SU-DHL-6 (cell line): Measurements from ENCODE around the gene NTRK3.

ENCODE experiments used
- H2AFZ ChIP-seq: fragments of 200-600 bp; sonication (generic); 2 replicates; pipeline ENCODE4 v1.6.1; 2014; ENCODE audit warnings: low read depth, mild to moderate bottlenecking, moderate library complexity, mixed read lengths, antibody characterized with exemption, low read length; ENCODE audit not compliant: severe bottlenecking
- H3F3A ChIP-seq: fragments of 200-600 bp; shearing (Covaris generic); 2 replicates; pipeline ENCODE4 v1.6.0; 2016; ENCODE audit warnings: antibody characterized with exemption, mild to moderate bottlenecking; ENCODE audit not compliant: insufficient read depth
- H3K27ac ChIP-seq: fragments of 200-600 bp; sonication (generic); 2 replicates; pipeline ENCODE4 v1.5.1; 2016; ENCODE audit warnings: low read depth, mild to moderate bottlenecking, low read length, moderate library complexity, mixed read lengths
- H3K27me3 ChIP-seq: fragments of 200-600 bp; sonication (generic), shearing (Covaris generic); 2 replicates; pipeline ENCODE4 v1.6.0; 2014; ENCODE audit warnings: mild to moderate bottlenecking, low read length
- H3K36me3 ChIP-seq: fragments of 200-600 bp; sonication (generic); 2 replicates; pipeline ENCODE4 v1.6.1; 2014; ENCODE audit warnings: mild to moderate bottlenecking, low read length, mixed read lengths
- H3K4me2 ChIP-seq: fragments of 300-600, 200-600 bp; shearing (Covaris generic), sonication (generic); 2 replicates; pipeline ENCODE4 v1.6.0; 2014; ENCODE audit warnings: low read length, low read depth, mild to moderate bottlenecking; ENCODE audit not compliant: poor library complexity, severe bottlenecking
- H3K4me3 ChIP-seq: fragments of 200-600 bp; sonication (generic); 2 replicates; pipeline ENCODE4 v1.5.1; 2014; ENCODE audit warnings: antibody characterized with exemption, low read length, mild to moderate bottlenecking, mixed read lengths; ENCODE audit not compliant: insufficient read depth, poor library complexity, severe bottlenecking
- H3K79me2 ChIP-seq: fragments of 200-600 bp; sonication (generic); 2 replicates; pipeline ENCODE4 v1.6.1; 2014; ENCODE audit warnings: mild to moderate bottlenecking, low read length, moderate library complexity; ENCODE audit not compliant: insufficient read depth
- H3K9ac ChIP-seq: fragments of 200-600 bp; sonication (generic); 2 replicates; pipeline ENCODE4 v1.7.0; 2014; ENCODE audit warnings: mild to moderate bottlenecking, low read length
- H3K9me2 ChIP-seq: fragments of 200-600 bp; sonication (generic); replicated peaks from 2 replicates; pipeline ENCODE4 v1.6.1; 2014; ENCODE audit warnings: low read length; ENCODE audit not compliant: insufficient read depth
- H3K9me3 ChIP-seq: fragments of 200-600 bp; sonication (generic); 2 replicates; pipeline ENCODE4 v1.6.1; 2014; ENCODE audit warnings: low read length, mixed read lengths; ENCODE audit not compliant: insufficient read depth
- H4K20me1 ChIP-seq: fragments of 200-600 bp; sonication (generic); 2 replicates; pipeline ENCODE4 v1.6.1; 2014; ENCODE audit warnings: low read depth, mild to moderate bottlenecking, antibody characterized with exemption, low read length, moderate library complexity, mixed read lengths
- EZH2phosphoT487 ChIP-seq: fragments of 200-600 bp; sonication (generic), shearing (Covaris generic); conservative IDR thresholded peaks from 2 replicates; pipeline ENCODE4 v1.6.1; 2018; ENCODE audit warnings: mild to moderate bottlenecking, antibody characterized with exemption, low read length, moderate library complexity, mixed read lengths
- TF ChIP-seq, protein P1 (sequence below): fragments of 200-600 bp; sonication (generic); IDR thresholded peaks from one replicate; pipeline ENCODE4 v1.5.1; 2017; ENCODE audit warnings: antibody characterized with exemption, mild to moderate bottlenecking, low read length, moderate library complexity; ENCODE audit not compliant: insufficient read depth, poor library complexity, severe bottlenecking

Gene NTRK3

DNA sequence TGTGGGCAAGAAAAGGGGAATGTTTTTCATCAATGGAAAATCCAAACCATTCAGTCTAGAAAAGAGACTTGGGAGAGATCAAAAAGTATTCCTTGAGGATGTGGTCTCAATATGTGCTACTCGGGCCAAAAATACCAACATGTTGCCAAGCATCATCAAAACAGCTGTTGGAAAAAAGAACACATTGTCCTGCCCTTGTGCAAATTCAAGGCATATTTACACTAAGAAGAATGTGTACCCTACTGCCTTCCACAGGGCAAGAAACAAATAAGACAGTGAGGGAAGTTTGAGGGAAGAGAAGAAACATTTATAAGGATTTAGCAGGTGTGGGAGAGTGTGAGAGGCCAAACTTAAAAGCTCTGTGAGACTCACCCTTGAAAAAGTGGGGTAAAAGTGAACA, 252.1 kb downstream of the NTRK3 start:
- Histone ChIP-seq H3K4me2 (no peak overlapping the region), H3K9me3 (no peaks in the 10 kb centered on the region), H3F3A (no peaks in the 10 kb centered on the region), H3K9me2 (no peaks in the 10 kb centered on the region), H3K27ac (no peak overlapping the region), H3K36me3 (no peaks in the 10 kb centered on the region), H2AFZ (no peak overlapping the region), H3K79me2 (no peaks in the 10 kb centered on the region), H3K27me3 (no peaks in the 10 kb centered on the region), H3K9ac (no peak overlapping the region), H3K4me3 (no peak overlapping the region), H4K20me1 (no peaks in the 10 kb centered on the region)
- TF ChIP-seq, protein P1, sequence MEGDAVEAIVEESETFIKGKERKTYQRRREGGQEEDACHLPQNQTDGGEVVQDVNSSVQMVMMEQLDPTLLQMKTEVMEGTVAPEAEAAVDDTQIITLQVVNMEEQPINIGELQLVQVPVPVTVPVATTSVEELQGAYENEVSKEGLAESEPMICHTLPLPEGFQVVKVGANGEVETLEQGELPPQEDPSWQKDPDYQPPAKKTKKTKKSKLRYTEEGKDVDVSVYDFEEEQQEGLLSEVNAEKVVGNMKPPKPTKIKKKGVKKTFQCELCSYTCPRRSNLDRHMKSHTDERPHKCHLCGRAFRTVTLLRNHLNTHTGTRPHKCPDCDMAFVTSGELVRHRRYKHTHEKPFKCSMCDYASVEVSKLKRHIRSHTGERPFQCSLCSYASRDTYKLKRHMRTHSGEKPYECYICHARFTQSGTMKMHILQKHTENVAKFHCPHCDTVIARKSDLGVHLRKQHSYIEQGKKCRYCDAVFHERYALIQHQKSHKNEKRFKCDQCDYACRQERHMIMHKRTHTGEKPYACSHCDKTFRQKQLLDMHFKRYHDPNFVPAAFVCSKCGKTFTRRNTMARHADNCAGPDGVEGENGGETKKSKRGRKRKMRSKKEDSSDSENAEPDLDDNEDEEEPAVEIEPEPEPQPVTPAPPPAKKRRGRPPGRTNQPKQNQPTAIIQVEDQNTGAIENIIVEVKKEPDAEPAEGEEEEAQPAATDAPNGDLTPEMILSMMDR: no peak
- no peak for TF ChIP-seq EZH2phosphoT487

DNA sequence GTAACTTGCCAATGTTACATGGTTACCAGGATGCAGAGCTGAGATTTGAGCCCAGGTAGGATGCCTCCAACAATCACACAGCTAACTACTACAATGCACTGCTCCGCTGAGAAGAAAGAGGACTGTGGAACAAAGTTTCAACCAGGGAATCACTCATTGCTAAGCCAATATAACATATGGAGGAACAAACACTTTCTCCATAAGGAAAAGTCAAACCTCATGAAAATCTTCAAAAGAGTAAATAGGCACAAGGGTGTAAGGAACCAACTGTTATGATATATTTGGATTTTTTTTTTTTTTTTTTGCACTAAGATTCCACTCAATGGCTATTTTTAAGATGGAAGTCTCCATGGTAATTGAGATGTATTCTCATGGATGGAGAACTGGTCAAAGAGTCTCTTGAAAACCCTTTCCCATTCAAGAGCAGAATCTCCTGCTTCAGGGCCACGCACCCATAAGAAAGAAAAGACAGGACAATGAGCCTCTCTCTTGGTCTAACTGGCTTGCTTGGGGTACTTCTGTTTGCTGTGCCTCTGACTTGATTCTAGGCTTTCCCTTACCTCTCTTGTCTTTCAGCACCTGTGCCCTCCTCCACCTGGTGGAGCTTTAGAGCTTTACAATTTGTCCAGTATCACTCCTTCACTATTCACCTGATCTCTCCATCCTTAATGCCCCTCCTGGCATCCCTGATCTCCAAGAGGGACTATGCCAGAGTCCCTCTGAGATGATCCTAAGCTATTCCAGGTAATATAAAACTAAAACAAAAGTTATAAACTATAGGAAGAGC, 252.8 kb downstream of the NTRK3 start:
- no peaks in the 10 kb centered on the region for H3K27me3 ChIP-seq
- no peak overlapping the region for H3K9ac ChIP-seq
- no peak overlapping the region for H2AFZ ChIP-seq
- H3K4me3 ChIP-seq: no peak overlapping the region
- no peaks in the 10 kb centered on the region for H4K20me1 ChIP-seq
- H3F3A ChIP-seq: no peaks in the 10 kb centered on the region
- no peak overlapping the region for H3K4me2 ChIP-seq
- TF ChIP-seq, protein P1: no peak
- TF ChIP-seq EZH2phosphoT487: no peak
- H3K79me2 ChIP-seq: no peaks in the 10 kb centered on the region
- H3K36me3 ChIP-seq: no peaks in the 10 kb centered on the region
- H3K9me2 ChIP-seq: no peaks in the 10 kb centered on the region
- H3K9me3 ChIP-seq: no peaks in the 10 kb centered on the region
- H3K27ac ChIP-seq: no peak overlapping the region

DNA sequence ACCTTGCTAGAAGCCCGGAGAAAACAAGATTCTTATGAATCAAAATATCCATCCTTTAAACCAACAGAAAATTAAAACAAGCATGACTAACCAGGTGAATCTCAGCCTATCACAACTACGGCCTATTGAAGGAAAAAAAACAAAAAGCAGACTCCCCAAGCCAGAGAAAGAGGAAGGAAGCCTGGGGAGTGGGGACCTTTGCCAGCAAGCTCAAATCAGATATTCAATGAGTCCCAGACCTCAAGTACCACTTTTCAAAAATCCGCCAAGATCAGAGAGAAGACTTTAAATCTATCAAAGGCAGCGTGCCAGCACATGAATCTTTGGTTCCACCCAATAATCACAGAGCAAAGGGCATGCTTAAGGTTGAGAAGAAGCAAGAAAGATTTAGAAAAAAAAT, 253.8 kb downstream of the NTRK3 start:
- Histone ChIP-seq H3K9me2 (no peaks in the 10 kb centered on the region), H3K36me3 (no peaks in the 10 kb centered on the region), H3K27ac (no peak overlapping the region), H3K79me2 (no peaks in the 10 kb centered on the region), H3F3A (no peaks in the 10 kb centered on the region), H3K4me2 (no peak overlapping the region), H3K9ac (no peak overlapping the region), H3K27me3 (no peaks in the 10 kb centered on the region), H3K9me3 (no peaks in the 10 kb centered on the region), H2AFZ (no peak overlapping the region), H4K20me1 (no peaks in the 10 kb centered on the region), H3K4me3 (no peak overlapping the region)
- TF ChIP-seq, protein P1: no peak
- no peak for TF ChIP-seq EZH2phosphoT487
